ENCODE data around the gene ADSS1.

GRCh38 chr14:104719343-104719742 lies 4.7 kb upstream of the ADSS1 start:
- no peak for TF ChIP-seq POLR2AphosphoS5 (IDR thresholded peaks at IDR 0.05)
- no peak for TF ChIP-seq POLR2A (IDR thresholded peaks at IDR 0.05)
